Activated CD4-positive, alpha-beta T cell treated with anti-CD3 and anti-CD28 coated beads for 4 hours (primary cell): ENCODE data around the gene OR52E6.

Experiments
- DNase-seq, 2 donors: peaks; one replicate each; pipeline ENCODE4 v3.0.0-alpha.2; 2020

The OR52E6 gene

DNA sequence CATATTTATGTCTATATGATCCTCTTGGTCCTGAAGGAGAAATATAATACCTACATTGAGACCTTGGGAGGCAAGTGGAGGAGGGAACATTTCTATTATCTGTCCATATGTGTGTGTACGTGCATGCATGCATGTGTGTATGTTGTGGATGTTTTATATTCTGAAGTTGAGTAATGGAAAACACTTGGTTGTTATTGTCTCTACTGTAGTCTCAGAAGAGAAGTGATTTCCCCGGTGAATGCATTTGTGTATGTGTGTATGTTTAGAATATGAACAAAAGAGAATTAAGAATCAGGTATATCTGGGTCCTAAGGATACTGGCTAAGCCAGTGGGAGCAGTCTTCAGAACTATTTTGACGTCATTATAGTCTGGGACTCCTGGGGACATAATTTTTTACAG, 50.5 kb downstream of the OR52E6 start, which contains the start of gene OR52N1:
Gene OR52N1, minus strand, starts transcription at position 101 of the 400 bp plus-strand sequence. CDS start 2,449 bp downstream, outside the sequence.
- no peak for DNase-seq
